ENCODE measurements around the gene DAB1.
"Not testable (repeated sequence)": the region's sequence is repeated elsewhere in the genome, so short reads cannot be mapped to it uniquely, and the experiment has no call there.

Gene DAB1

DNA sequence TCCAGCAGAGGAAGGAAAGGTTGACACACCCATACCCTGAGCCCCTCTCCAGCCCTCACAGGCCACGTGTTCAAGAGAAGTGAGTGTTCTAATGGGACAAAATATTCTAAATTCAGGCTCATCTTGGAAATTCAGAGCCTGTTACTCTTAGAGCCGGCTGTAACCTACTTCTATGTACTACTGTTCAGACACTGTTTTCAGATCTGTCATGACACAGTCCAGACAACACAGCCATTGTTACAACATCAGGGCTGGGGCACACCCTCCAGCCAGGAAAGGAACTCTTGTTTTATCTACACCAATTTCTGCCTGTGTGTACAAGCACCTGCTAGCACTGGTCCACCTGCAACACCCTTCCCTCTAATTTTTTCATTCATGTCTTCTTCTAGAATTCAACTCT, 312.7 kb downstream of the DAB1 start:
- no peak for DNase-seq

- no peak for DNase-seq
Measured at GRCh38 chr1:57109883-57110282, 314.0 kb downstream of the DAB1 start.

DNA sequence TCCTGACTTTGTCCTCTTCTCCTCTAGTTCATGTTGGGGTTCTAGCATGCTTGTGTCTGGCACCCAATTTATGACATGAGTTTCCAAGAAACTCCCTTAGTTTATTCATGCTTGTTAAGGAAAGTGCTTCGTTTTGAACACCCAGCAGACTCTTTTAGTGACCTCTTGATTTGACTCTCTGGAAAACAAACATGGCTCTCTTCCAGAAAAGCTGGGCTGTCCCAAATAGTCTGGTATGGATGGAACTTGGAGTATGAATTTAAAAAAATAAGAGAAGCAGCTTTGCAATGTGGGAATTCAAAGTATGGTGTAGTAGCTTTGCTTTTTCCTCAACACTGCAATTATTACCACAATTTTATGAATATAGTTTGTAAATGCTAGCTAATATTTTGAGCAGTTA, 314.6 kb downstream of the DAB1 start:
- DNase-seq, result no peak

GRCh38 chr1:57106296-57106695, 317.6 kb downstream of the DAB1 start:
- no peak for DNase-seq

DNA sequence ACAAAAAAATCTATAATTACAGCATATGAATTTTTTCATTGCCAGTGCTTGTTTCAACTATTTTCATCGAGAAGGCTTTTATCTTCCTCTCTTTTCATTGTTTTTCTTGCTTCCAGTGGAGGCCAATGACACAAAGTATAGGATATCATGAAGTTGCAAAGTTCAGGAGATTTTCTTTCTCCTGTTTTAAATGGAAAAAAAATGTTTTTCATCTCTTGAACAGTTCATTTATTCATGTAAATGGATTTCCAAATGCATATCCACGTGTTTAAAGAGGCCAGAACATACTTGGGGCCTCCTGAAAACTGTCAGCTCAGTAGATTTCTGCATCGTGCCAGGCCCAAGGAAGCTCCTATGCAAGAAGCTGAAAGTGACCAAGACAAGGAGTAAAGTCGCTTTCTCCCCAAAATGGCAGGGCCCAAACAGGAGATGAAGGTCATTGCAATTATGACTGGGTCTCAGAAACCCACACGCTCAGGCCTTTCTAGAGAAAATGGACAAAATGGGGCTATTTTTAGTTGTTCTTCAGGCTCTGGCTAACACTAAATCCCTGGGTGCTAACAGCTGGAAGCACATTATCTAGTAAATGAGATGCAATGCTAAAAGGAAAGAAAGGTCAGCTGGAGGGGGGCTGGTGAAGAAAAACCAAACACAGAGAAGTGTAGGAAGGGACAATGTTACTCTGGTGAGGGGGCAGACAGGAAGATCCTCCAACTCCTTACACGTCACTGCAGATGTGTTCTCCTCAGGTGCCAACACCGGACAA, 321.1 kb downstream of the DAB1 start:
- DNase-seq, result no peak

GRCh38 chr1:57101209-57101608, 322.7 kb downstream of the DAB1 start:
- no peak for DNase-seq

DNA sequence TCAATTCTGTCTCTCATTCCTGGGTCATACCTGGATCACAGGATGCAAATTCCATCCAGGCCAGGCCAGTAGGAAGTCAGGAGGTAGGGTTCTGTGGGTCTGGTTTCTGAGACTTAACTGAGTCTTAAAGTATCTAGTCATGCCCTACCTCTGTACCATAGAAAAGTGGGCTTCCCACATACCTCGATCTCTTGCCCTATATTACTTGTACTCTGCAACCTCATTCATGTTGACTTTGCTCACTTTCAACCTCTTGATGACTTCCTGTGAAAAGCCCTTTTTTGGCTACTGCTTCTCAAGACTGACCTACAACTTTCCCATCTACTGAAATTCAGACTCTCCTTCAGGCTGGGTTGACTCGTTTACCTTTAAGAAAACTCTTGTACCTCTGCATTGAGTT, 329.1 kb downstream of the DAB1 start:
- DNase-seq, result no peak

DNA sequence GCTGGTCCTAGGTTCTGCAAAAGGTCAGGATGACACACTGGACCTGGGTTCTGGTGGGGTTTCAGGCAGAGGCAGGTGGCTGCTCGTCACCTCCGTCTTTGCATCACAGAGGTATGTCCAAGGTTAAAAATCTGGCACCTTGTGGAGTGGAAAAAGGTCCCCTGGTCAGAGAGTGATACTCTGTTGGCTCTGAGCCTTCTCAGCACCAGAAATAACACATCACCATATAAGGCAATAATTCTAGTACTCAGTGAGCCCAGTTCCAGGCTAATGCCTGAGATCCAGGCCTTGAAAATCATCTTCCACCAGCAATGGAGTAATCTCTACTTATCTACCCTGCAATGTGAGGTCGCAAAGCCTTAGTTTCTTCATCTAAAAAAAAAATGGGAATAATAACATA, 330.7 kb downstream of the DAB1 start:
- no peak for DNase-seq

- no peak for DNase-seq
Measured at GRCh38 chr1:57091642-57092041, 332.2 kb downstream of the DAB1 start.

DNA sequence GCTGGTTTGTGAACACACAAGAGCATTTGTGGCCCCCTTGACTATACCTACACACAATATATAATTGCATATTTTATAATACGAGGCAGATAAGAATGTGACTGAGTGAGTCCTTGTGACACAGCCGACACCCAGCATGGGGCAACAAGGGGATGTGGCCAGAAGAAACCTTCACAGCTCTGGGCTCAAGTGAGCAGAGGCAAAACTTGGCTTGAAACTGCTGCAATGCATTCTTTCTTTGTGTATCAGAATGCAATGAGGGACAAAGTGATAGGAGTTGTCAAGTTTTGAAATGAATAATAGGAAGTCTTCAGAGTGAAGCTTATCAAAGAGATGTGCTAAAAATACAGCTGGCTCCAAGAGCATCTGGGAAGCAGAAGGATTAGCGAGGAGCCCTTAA, 334.0 kb downstream of the DAB1 start:
- no peak for DNase-seq

DNA sequence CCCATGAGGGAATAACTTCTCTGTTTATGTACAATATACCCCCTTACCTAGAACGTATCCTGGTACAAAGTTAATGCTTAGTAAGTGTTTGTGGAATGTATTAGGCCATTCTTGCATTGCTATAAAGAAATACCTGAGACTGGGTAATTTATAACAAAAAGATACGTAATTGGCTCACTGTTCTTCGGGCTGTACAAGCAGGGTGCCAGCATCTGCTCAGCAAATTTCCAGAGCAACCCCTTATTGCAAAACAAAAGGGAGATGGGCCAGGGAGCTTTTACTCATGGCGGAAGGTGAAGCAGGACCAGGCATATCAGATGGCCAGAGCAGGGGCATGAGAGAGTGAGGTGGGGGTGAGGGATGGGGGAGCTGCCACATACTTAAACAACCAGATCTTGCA, 334.6 kb downstream of the DAB1 start:
- DNase-seq, result no peak

DNA sequence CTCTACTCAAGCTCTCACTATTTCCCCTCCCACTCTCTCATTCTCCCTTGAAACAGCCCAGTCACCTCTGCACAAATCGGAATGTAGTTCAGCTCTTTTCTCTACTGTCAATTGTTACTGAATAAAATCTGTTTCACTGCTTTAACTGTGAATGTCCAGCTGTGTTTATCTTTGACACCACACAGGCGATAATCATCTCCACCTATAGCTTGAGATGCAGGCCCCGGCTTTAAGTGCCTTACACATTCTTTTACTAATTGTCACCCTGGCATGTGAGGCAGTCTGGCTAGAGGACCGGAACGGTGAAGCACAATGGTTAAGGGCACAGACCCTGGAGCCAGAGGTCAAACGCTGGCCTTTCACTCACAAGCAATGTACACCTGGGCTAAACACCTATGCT, 335.2 kb downstream of the DAB1 start:
- DNase-seq, result no peak

DNA sequence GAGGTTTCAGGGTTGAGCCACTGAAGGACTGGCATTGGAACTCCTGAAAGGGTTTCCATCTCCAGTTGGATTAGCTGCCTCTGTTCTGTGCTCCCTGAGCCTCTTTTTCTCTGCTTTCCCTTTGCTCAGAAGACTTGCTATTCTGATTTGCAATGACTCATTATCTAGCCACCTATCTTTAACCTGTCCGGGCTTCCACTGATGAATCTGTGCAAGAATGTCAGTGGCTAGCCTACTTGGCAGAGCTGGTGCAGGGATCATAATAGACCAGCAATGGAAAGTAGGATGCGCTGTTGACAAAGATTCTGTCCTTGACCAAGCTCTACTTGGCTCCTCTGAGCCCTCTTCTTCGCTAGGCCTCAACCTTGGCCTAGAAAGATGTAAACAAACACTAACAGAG, 336.2 kb downstream of the DAB1 start:
- DNase-seq, result not testable (repeated sequence)

DNA sequence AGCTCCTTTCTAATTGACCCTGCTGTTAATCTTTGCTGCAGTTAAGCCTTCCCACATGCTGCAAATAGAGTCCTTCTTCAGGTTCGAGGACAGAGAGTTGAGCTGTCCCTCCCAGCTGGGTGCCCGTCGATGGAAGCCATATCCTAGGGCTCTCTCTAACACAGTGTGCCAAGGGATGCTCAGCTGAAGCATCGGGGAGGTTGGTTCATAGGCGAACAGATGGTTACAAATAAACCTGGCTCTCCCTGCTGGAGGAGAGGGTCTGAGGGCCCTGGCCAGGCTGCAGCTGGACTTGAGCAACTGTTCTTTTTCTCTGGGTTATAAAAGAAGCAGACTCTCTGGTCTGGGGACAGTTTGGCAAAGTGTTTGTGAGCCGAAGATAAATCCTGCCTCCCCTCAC, 337.7 kb downstream of the DAB1 start:
- DNase-seq, result no peak

DNA sequence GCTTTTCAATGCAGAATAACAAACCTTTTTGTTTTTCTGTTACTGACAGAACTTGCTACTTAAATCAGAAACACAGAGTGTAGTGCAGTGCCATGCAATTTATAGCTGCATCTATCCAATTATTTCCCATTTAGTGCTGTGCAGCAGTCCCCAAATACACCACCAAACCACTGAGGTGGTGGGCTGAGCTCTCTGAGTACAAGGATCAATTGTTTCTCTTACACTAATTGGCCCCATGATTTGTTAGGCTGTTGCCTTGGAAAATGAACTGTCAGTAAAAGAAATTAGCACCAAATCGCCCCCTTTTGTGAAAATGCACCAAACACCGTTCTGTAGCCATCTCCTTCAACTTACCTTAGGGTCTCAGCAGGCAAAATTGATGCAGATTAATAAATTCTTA, 339.2 kb downstream of the DAB1 start:
- DNase-seq, result no peak

- no peak for DNase-seq
Measured at GRCh38 chr1:57082711-57083439, 341.0 kb downstream of the DAB1 start.

DNA sequence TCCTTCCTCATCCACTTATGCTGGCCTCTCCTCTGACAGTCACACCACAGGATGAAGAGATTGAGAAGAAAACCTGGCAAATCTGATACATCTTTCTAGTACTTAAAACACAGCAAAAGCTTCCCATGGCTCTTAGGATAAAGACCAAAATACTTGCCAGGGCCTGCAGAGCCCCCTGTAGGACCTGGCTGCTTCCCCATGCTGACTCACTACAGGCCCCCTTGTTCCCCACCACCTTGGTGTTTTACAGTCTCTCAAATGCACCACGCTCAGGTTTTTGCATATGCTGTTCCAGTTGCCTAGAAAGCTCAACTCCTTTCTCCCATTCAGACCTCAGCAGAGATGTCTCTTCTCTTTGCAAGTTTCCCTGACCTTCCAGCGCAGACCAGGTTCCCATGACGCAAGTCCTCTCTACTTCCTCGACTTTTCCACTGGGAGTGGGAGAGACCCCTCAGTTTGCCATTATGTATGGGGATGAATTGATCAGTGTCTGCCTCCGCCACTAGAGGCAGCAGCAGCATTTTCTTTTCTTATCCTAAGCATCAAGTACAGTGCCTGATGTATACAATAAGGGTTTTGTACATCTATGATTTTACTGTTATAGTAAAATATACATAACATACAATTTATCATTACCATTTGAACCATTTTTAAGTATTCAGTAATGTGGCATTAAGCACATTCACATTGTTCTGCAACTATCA, 344.3 kb downstream of the DAB1 start:
- DNase-seq, result no peak

GRCh38 chr1:57072401-57073110, 351.3 kb downstream of the DAB1 start:
- DNase-seq, result no peak

DNA sequence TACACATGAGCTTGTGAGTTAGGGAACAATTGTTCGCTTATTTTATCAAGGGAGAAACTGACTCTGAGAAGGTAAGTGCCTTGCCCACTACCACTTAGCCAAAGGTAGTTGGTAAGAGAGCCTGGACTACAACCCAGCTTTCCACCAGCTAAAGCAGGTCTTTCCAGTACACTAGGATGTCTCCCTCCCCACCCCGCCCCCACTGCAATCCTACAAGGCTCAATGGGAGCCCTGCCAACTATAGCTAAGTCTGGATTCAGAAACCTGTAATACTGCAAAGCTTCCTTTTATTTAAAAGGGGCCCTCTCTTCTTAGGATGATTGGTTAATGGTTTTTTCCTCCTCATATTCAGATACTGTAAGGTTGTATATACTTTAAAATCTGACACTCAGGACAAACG, 356.0 kb downstream of the DAB1 start:
- DNase-seq, result no peak

GRCh38 chr1:57066980-57067610, 356.8 kb downstream of the DAB1 start:
- no peak for DNase-seq

DNA sequence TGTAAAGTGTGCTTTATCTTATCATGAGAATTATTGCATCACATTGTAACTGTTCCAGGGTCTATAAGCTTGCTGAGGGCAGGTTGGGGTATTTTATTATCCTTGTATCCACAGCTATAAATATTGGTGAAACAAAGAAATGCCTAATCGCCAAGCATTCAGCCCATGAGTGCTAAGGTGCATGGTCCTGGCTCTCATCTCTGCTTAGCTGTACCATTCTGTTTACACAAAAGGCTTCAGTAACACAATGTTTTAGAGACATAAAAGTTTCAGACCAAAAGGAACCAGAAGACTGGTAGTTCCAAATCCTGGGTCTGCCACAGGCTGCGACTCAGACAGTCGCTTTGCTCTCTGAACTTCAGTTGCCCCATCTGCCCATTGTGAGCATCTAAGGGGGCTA, 358.4 kb downstream of the DAB1 start:
- DNase-seq, result no peak

- DNase-seq, result no peak
Measured at GRCh38 chr1:57064379-57065140, 359.3 kb downstream of the DAB1 start.

Data from activated effector memory CD4-positive, alpha-beta T cell treated with anti-CD3 and anti-CD28 coated beads, Interleukin-2, amount 50 U/mL, for 16 hours (primary cell).